ENCODE data around the gene ARHGEF1.
"Not testable (repeated sequence)": the region's sequence is repeated elsewhere in the genome, so short reads cannot be mapped to it uniquely, and the experiment has no call there.

Gene ARHGEF1

GRCh38 chr19:41863209-41863931, 19.6 kb upstream of the ARHGEF1 start:
- no peak for DNase-seq

GRCh38 chr19:41864374-41864773, 18.6 kb upstream of the ARHGEF1 start:
- no peak for DNase-seq

- no peak for DNase-seq
Observed at GRCh38 chr19:41866284-41866683, 16.7 kb upstream of the ARHGEF1 start.

- no peak for DNase-seq
Observed at GRCh38 chr19:41868120-41868988, 14.6 kb upstream of the ARHGEF1 start.

- DNase-seq, result no peak
Observed at GRCh38 chr19:41868989-41869300, 14.0 kb upstream of the ARHGEF1 start.

GRCh38 chr19:41869374-41869955, 13.5 kb upstream of the ARHGEF1 start:
- no peak for DNase-seq

GRCh38 chr19:41870401-41870873, 12.5 kb upstream of the ARHGEF1 start:
- no peak for DNase-seq

- peak; percentile 72 for DNase-seq
Observed at GRCh38 chr19:41871573-41872383, 11.2 kb upstream of the ARHGEF1 start.

GRCh38 chr19:41872384-41872774, 10.6 kb upstream of the ARHGEF1 start:
- DNase-seq, result no peak

GRCh38 chr19:41872775-41873647, 10.0 kb upstream of the ARHGEF1 start:
- peak; percentile 75 for DNase-seq

GRCh38 chr19:41875973-41876372, 7.0 kb upstream of the ARHGEF1 start:
- DNase-seq, result not testable (repeated sequence)

- DNase-seq, result no peak
Observed at GRCh38 chr19:41876847-41877832, 5.8 kb upstream of the ARHGEF1 start, which contains the start of gene CD79A. Gene CD79A (plus strand): TSS chr19:41877279. CDS start chr19:41877305, 26 bp downstream.

GRCh38 chr19:41877916-41878905, 4.8 kb upstream of the ARHGEF1 start:
- DNase-seq, result no peak

GRCh38 chr19:41879080-41879479, 3.9 kb upstream of the ARHGEF1 start:
- no peak for DNase-seq

GRCh38 chr19:41879670-41880328, 3.2 kb upstream of the ARHGEF1 start:
- no peak for DNase-seq

- no peak for DNase-seq
Observed at GRCh38 chr19:41880329-41880708, 2.7 kb upstream of the ARHGEF1 start.

GRCh38 chr19:41883463-41883820, 458 bp downstream of the ARHGEF1 start:
- no peak for DNase-seq

- DNase-seq, result peak; percentile 90
Observed at GRCh38 chr19:41883821-41884733, 1.1 kb downstream of the ARHGEF1 start.
